ENCODE measurements around the gene HFE.
A peak's percentile ranks its signal among the peaks of the same experiment; 100 is the strongest.
"Not testable (repeated sequence)": the region's sequence is repeated elsewhere in the genome, so short reads cannot be mapped to it uniquely, and the experiment has no call there.

HFE gene

DNA sequence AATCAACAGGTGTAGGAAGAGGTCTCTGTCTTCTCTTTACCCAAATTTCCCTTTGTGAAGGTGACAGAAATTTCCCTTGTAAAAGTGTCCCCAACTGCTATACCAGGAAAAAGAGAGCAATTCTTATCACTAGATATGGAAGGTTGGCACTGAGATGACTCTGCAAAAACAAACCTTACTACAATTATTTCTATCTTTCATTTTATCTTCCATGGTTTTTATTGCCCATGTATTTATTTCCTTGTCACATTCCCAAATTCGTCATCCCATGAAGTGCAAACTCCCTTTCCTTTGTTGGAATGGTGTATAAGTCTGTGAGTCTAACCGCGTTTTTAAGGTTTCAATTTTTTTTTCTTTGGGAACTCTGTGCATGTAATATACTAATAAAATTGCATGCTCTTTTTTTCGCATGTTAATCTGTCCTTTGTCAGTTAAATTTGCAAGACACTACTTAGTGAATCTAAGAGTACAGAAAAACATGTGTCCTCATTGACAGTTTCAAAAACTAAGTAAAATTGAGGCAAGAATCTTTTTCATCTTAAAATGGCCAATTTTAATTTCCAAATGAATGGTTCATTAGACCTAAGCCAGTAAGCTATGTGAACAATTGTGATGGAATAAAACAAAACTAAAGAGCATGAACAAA is 35.4 kb upstream of the HFE start:
- FAIRE-seq, result no peak
- no peak for TF ChIP-seq POLR2A (IDR thresholded peaks at IDR 0.05; ENCODE audit: low read depth, low read length)
- no peak for TF ChIP-seq SPI1 (IDR thresholded peaks at IDR 0.05; ENCODE audit: low read depth, low read length)
- no peak for TF ChIP-seq TAF1 (IDR thresholded peaks at IDR 0.05; ENCODE audit: low read depth, low read length)
- no peak for TF ChIP-seq PAX5 (IDR thresholded peaks at IDR 0.05; ENCODE audit: insufficient read depth, low read length, severe bottlenecking)
- DNase-seq (ENCODE audit: insufficient read length, low spot score), result no peak

DNA sequence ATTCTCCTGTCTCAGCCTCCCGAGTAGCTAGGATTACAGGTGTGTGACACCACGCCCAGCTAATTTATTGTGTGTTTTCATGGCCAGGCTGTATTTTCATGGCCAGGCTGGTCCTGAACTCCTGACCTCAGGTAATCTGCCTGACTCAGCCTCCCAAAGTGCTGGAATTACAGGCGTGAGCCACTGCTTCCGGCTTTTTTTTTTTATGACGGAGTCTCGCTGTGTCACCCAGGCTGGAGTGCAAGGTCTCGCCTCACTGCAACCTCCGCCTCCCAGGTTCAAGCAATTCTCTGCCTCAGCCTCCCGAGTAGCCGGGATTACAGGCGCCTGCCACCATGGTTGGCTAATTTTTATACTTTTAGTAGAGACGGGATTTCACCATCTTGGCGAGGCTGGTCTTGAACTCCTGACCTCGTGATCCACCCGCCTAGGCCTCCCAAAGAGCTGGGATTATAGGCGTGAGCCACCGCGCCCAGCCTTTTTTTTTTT is 34.4 kb upstream of the HFE start:
- DNase-seq (ENCODE audit: insufficient read length, low spot score); FAIRE-seq: not testable (repeated sequence)

DNA sequence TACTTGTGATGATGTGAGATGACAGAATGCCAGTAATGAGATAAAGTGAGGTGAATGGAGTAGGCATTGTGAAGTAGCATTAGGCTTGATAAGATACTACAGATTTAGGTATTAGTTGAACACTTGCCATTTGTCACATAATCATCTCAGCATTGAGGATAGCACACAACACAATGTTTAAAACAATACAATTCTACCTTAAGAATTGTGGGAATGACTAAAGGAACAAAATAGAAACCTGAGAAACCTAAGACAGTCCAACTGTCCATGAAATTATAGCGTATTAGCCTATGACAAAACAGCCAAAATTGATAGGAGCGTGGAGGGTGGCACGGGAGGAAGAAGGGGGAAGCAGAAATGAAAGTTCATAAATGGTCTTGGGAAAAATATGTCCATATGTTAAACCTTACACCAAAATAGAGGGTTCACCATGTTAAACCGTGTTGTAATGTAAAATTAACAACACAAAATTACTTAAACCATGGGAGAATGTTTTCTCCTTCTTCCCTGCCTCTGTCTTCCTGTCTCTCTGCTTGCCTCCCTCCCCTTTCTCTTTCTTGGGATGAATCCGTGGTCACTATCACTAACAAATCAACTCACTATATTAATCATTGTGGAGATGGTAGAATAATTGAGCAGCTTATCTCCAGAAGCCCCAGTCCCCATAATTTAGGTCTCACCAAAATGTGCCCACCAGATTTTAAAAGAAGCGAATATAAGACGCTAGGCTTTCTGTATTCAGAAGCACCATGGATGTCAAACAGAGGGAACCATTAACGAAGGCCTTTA is 33.0 kb upstream of the HFE start:
- no peak for TF ChIP-seq PAX5 (IDR thresholded peaks at IDR 0.05; ENCODE audit: insufficient read depth, low read length, severe bottlenecking)
- TF ChIP-seq TAF1 (IDR thresholded peaks at IDR 0.05; ENCODE audit: low read depth, low read length), result no peak
- TF ChIP-seq POLR2AphosphoS5 (IDR thresholded peaks at IDR 0.05; ENCODE audit: low read depth, low read length), result no peak
- no peak for TF ChIP-seq POLR2A (IDR thresholded peaks at IDR 0.05; ENCODE audit: low read depth, low read length)
- TF ChIP-seq SPI1 (IDR thresholded peaks at IDR 0.05; ENCODE audit: low read depth, low read length), result no peak
- TF ChIP-seq POU2F2 (IDR thresholded peaks at IDR 0.05; ENCODE audit: low read depth, low read length), result no peak
- FAIRE-seq (peak; percentile 28), DNase-seq (ENCODE audit: insufficient read length, low spot score) (no peak)

DNA sequence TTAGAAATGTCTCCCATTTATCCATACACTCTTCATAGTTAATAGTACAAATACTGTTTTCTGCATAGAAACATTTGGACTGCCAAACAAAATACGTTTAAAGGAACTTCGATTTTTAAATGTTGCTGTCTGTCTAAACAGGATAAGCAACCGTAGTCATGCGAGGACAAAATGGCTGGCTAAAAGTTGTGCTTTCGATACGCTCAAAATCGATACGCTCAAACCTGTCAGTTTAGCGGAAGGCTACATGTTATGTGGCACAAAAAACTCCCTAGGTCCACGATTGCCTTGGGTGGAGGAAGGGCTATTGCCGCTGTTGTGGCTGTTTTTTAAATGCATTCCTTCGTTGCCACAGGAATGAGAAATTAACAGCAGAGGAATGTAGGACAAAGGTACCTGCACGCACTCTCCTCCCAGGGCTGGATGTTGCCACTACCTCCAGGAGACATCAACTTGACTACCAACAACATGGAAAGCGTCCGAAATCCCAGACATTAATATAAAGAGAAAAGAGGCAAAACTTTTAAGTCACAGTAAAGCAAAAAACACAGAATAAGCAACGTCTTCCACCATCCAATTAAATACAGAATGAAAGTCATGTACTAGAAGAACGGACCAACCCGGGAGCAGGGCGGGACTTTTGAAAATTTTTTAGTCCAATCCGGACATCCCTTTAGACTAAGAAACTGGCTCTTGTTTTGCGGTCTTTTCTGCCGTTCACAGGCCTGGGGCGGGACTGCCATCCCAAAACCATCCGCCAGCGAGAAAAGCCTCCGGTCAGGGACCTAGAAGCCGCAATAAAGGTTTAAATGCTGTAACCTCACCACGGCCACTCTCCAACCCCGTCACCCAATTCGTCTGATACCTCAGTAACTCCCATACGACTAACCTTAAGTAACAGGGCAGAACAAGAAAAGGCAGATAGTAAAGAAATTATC is 32.2 kb upstream of the HFE start:
- DNase-seq (ENCODE audit: insufficient read length, low spot score) (no peak), FAIRE-seq (peak; percentile 81)
- TF ChIP-seq TAF1 (IDR thresholded peaks at IDR 0.05; ENCODE audit: low read depth, low read length), result peak; percentile 56; the same call in 1 of the 2 replicates
- peak; percentile 92 for TF ChIP-seq POU2F2 (IDR thresholded peaks at IDR 0.05; ENCODE audit: low read depth, low read length)
- TF ChIP-seq POLR2AphosphoS5 (IDR thresholded peaks at IDR 0.05; ENCODE audit: low read depth, low read length), result no peak; the same call in 1 of the 2 replicates
- no peak for TF ChIP-seq PAX5 (IDR thresholded peaks at IDR 0.05; ENCODE audit: insufficient read depth, low read length, severe bottlenecking)
- 0 out of 2 replicates have a peak, but pooled peaks have one; percentile 8 for TF ChIP-seq SPI1 (IDR thresholded peaks at IDR 0.05; ENCODE audit: low read depth, low read length)
- peak; percentile 98; the same call in 1 of the 2 replicates for TF ChIP-seq POLR2A (IDR thresholded peaks at IDR 0.05; ENCODE audit: low read depth, low read length)

DNA sequence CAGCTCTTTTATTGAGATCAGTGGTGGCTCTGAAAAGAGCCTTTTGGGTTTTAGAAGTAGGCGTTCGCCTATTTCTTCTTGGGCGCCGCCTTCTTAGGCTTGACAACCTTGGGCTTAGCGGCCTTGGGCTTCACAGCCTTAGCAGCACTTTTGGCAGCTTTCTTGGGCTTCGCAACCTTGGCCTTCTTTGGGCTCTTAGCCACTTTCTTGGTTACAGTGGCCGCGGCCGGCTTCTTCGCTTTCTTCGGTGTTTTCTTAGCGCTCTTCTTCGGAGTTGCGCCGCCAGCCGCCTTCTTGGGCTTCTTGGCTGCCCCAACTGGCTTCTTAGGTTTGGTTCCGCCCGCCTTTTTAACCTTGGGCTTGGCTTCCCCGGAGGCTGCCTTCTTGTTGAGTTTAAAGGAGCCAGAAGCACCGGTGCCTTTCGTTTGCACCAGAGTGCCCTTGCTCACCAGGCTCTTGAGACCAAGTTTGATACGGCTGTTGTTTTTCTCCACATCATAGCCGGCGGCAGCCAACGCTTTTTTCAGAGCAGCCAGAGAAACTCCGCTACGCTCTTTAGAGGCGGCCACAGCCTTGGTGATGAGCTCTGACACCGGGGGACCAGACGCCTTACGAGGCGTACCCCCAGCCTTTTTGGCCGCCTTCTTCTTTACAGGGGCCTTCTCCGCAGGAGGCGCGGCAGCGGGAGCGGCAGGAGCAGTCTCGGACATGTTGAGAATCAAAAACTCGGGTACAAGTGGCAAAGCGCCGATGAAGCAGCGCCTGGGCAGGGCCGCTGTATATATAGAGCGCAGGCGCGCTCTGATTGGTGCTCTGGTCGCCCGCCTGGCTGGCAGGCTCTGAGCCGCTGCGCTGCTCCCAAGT is 31.3 kb upstream of the HFE start:
- FAIRE-seq, result peak; percentile 52
- TF ChIP-seq TAF1 (IDR thresholded peaks at IDR 0.05; ENCODE audit: low read depth, low read length) (peak; percentile 79), SPI1 (IDR thresholded peaks at IDR 0.05; ENCODE audit: low read depth, low read length) (no peak), POLR2A (IDR thresholded peaks at IDR 0.05; ENCODE audit: low read depth, low read length) (peak; percentile 99), POLR2AphosphoS5 (IDR thresholded peaks at IDR 0.05; ENCODE audit: low read depth, low read length) (peak; percentile 99), PAX5 (IDR thresholded peaks at IDR 0.05; ENCODE audit: insufficient read depth, low read length, severe bottlenecking) (peak; percentile 26), POU2F2 (IDR thresholded peaks at IDR 0.05; ENCODE audit: low read depth, low read length) (peak; percentile 92)
- peak; percentile 48 for DNase-seq (ENCODE audit: insufficient read length, low spot score)

DNA sequence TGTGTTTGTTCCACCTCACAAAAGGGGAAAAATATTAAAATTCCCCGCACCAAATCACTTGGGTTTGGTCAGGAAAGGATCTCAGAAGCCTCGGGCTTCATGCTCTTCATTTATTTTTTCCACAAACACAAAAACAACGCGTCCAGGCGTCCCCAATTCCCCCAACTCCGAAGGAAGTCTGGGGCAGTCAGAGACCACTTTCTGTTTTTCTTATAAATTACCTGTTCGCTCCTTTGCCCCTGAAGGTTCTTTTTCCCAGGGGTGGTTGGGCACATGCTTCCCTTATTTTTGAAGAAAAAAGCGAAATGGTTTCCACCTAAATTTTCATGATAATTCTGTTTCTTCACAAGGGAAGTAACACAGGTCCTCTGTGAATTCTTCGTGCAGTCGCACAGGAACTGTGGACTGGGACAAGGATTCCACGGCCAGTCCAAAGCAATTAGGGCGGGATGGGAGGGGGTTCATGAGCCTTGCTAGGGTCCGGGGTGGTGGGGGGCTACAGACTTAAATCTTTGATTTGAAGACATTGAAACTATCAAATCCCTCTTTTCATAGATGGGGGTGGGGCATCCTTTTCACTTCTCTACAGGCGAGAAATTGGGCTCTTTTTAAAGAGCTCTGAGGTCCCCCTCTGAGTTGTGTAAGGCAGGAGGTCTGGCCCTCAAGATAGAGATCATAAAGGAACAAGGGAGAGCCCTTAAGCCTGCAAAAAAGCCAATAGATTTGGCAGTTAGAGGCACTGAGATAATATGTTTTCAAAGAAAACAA is 30.5 kb upstream of the HFE start:
- FAIRE-seq, result no peak
- no peak for DNase-seq (ENCODE audit: insufficient read length, low spot score)
- TF ChIP-seq POLR2A (IDR thresholded peaks at IDR 0.05; ENCODE audit: low read depth, low read length) (no peak), TAF1 (IDR thresholded peaks at IDR 0.05; ENCODE audit: low read depth, low read length) (no peak), POU2F2 (IDR thresholded peaks at IDR 0.05; ENCODE audit: low read depth, low read length) (no peak), POLR2AphosphoS5 (IDR thresholded peaks at IDR 0.05; ENCODE audit: low read depth, low read length) (no peak), SPI1 (IDR thresholded peaks at IDR 0.05; ENCODE audit: low read depth, low read length) (no peak), PAX5 (IDR thresholded peaks at IDR 0.05; ENCODE audit: insufficient read depth, low read length, severe bottlenecking) (no peak)

DNA sequence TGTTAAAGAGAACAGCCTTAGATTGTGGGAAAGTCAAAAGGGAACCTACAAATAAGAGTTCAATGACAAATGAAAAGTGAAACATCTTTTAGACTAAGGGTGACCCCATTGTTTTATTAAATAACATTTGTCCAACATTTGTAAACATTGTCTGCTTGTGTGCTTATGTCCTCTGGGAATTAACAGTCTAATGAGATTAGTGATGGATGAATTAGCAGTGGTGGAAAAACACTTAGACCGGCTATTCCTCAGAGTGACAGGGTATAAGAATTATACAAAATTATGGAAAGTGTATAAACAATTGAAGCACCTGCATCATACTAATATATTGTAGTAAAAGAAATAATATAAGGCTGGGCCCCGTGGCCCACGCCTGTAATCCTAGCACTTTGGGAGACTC is 29.3 kb upstream of the HFE start:
- FAIRE-seq (no peak), DNase-seq (ENCODE audit: insufficient read length, low spot score) (no peak)
- no peak for TF ChIP-seq POLR2AphosphoS5 (IDR thresholded peaks at IDR 0.05; ENCODE audit: low read depth, low read length)
- no peak for TF ChIP-seq POLR2A (IDR thresholded peaks at IDR 0.05; ENCODE audit: low read depth, low read length)
- TF ChIP-seq POU2F2 (IDR thresholded peaks at IDR 0.05; ENCODE audit: low read depth, low read length), result no peak
- TF ChIP-seq PAX5 (IDR thresholded peaks at IDR 0.05; ENCODE audit: insufficient read depth, low read length, severe bottlenecking), result no peak
- TF ChIP-seq SPI1 (IDR thresholded peaks at IDR 0.05; ENCODE audit: low read depth, low read length), result no peak
- TF ChIP-seq TAF1 (IDR thresholded peaks at IDR 0.05; ENCODE audit: low read depth, low read length), result no peak

DNA sequence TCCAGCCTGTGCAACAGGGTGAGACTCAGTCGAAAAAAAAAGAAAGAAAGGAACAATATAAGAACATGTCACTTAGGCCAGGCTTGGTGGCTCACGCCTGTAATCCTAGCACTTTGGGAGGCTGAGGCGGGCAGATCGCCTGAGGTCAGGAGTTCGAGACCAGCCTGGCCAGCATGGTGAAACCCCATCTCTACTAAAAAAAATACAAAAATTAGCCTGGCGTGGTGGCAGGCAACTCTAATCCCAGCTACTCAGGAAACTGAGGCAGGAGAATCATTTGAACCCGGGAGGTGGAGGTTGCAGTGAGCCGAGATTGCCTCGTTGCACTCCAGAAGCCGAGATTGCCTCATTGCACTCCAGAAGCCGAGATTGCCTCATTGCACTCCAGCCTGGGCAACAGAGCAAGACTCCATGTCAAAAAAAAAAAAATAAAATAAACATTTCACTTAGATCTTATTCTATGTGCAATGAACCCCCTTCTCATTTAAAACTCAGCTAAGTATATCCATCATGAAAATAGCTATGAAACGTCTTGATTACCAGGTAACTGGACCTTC is 28.7 kb upstream of the HFE start:
- not testable (repeated sequence) for DNase-seq (ENCODE audit: insufficient read length, low spot score); FAIRE-seq

Measured in GM12891 (cell line).